Measurements from ENCODE around the gene CYBB.

The CYBB gene

GRCh38 chrX:37834937-37835336 is 55.1 kb downstream of the CYBB start:
- Mint-ChIP-seq H3K27ac (no peak overlapping the region), H3K4me3 (no peak overlapping the region), H3K4me1 (ENCODE audit: low read depth) (no peaks in the 10 kb centered on the region), H3K36me3 (ENCODE audit: low read depth) (no peaks in the 10 kb centered on the region), H3K9me3 (no peaks in the 10 kb centered on the region), H3K27me3 (ENCODE audit: low read depth) (no peaks in the 10 kb centered on the region)

DNA sequence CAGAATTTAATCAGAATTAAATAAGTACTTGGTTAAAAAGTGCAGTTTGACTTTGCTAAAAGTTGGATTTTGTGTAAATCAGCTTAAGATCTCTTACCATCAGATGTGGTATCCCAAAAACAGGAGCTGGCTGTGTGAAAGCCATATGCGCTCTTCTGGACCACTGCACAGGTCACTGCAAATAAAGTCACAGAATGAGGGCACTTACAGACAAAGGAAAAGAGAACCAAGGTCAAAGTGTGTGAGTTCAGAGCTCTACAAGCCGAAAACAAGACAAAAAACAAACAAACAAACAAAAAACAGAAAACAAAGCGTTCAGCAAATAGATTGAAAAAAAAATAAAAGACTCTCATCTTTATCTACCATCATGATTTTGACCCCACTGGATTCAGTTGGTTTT is 61.1 kb downstream of the CYBB start:
- Mint-ChIP-seq H3K36me3 (ENCODE audit: low read depth) (peaks cover 3% of the 10 kb centered on the region), H3K4me3 (no peak overlapping the region), H3K27me3 (ENCODE audit: low read depth) (no peaks in the 10 kb centered on the region), H3K9me3 (no peaks in the 10 kb centered on the region), H3K4me1 (ENCODE audit: low read depth) (no peaks in the 10 kb centered on the region), H3K27ac (no peak overlapping the region)

- H3K27me3 Mint-ChIP-seq (ENCODE audit: low read depth), result no peaks in the 10 kb centered on the region
- H3K9me3 Mint-ChIP-seq, result no peaks in the 10 kb centered on the region
- peaks cover 5% of the 10 kb centered on the region for H3K4me1 Mint-ChIP-seq (ENCODE audit: low read depth)
- H3K36me3 Mint-ChIP-seq (ENCODE audit: low read depth), result peaks cover 4% of the 10 kb centered on the region
- no peak overlapping the region for H3K27ac Mint-ChIP-seq
- no peak overlapping the region for H3K4me3 Mint-ChIP-seq
These were observed 64.8 kb downstream of the CYBB start for GRCh38 chrX:37844622-37845021.

- peaks cover 4% of the 10 kb centered on the region for H3K36me3 Mint-ChIP-seq (ENCODE audit: low read depth)
- no peaks in the 10 kb centered on the region for H3K9me3 Mint-ChIP-seq
- H3K4me3 Mint-ChIP-seq, result peak overlapping the region; percentile 72
- H3K27me3 Mint-ChIP-seq (ENCODE audit: low read depth), result no peaks in the 10 kb centered on the region
- H3K4me1 Mint-ChIP-seq (ENCODE audit: low read depth), result peaks cover 8% of the 10 kb centered on the region
- H3K27ac Mint-ChIP-seq, result peak overlapping the region; percentile 79
These were observed 66.3 kb downstream of the CYBB start for GRCh38 chrX:37846141-37846540.

- H3K27me3 Mint-ChIP-seq (ENCODE audit: low read depth), result no peaks in the 10 kb centered on the region
- peaks cover 4% of the 10 kb centered on the region for H3K36me3 Mint-ChIP-seq (ENCODE audit: low read depth)
- peak overlapping the region; percentile 72 for H3K4me3 Mint-ChIP-seq
- no peaks in the 10 kb centered on the region for H3K9me3 Mint-ChIP-seq
- H3K4me1 Mint-ChIP-seq (ENCODE audit: low read depth), result peaks cover 9% of the 10 kb centered on the region
- H3K27ac Mint-ChIP-seq, result peak overlapping the region; percentile 79
These were observed 66.7 kb downstream of the CYBB start for GRCh38 chrX:37846558-37846933.

GRCh38 chrX:37846934-37847732 is 67.3 kb downstream of the CYBB start, which contains the start of gene DYNLT3:
TSS of gene DYNLT3 (minus strand) at chrX:37847571. CDS start at chrX:37847510, 61 bp downstream.
- Mint-ChIP-seq H3K4me1 (ENCODE audit: low read depth) (peaks cover 9% of the 10 kb centered on the region), H3K27me3 (ENCODE audit: low read depth) (no peaks in the 10 kb centered on the region), H3K4me3 (peak within 1 kb of the TSS; percentile 72), H3K36me3 (ENCODE audit: low read depth) (peaks cover 4% of the 10 kb centered on the region), H3K9me3 (no peaks in the 10 kb centered on the region), H3K27ac (peak within 1 kb of the TSS; percentile 79)

- peaks cover 9% of the 10 kb centered on the region for H3K4me1 Mint-ChIP-seq (ENCODE audit: low read depth)
- H3K9me3 Mint-ChIP-seq, result no peaks in the 10 kb centered on the region
- H3K27me3 Mint-ChIP-seq (ENCODE audit: low read depth), result no peaks in the 10 kb centered on the region
These were observed 67.9 kb downstream of the CYBB start for GRCh38 chrX:37847733-37848197.

DNA sequence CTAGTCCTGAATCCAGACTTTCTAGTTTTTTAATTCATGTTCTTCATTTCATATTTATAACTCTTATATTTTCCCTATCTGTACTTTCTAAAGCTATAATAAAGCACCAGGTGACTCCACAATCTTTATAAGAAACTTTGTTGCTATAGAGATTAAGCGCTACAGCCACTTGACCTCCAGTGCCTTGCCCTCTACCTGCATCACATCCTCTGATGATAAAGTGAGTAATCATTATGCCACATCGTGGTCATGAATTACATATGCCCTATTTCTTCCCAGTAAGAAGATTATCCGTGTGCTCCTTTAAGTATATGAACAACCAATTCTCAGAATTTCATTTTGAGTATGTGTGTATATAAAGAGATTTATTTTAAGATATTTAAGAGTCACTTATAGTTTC is 74.3 kb downstream of the CYBB start:
- H3K9me3 Mint-ChIP-seq, result no peaks in the 10 kb centered on the region
- H3K27me3 Mint-ChIP-seq (ENCODE audit: low read depth), result peaks cover 7% of the 10 kb centered on the region
- peaks cover 4% of the 10 kb centered on the region for H3K4me1 Mint-ChIP-seq (ENCODE audit: low read depth)
- no peaks in the 10 kb centered on the region for H3K36me3 Mint-ChIP-seq (ENCODE audit: low read depth)
- no peak overlapping the region for H3K27ac Mint-ChIP-seq
- no peak overlapping the region for H3K4me3 Mint-ChIP-seq

More at GRCh38 chrX:37847733-37848197, 67.9 kb downstream of the CYBB start:
- peaks cover 4% of the 10 kb centered on the region for H3K36me3 Mint-ChIP-seq (ENCODE audit: low read depth)
- peak overlapping the region; percentile 75 for H3K27ac Mint-ChIP-seq
- H3K4me3 Mint-ChIP-seq, result peak overlapping the region; percentile 72

GRCh38 chrX:37854748-37855147 is 74.9 kb downstream of the CYBB start:
- Mint-ChIP-seq H3K4me1 (ENCODE audit: low read depth) (peaks cover 4% of the 10 kb centered on the region), H3K27me3 (ENCODE audit: low read depth) (peaks cover 7% of the 10 kb centered on the region), H3K27ac (no peak overlapping the region), H3K36me3 (ENCODE audit: low read depth) (no peaks in the 10 kb centered on the region), H3K9me3 (no peaks in the 10 kb centered on the region), H3K4me3 (no peak overlapping the region)

DNA sequence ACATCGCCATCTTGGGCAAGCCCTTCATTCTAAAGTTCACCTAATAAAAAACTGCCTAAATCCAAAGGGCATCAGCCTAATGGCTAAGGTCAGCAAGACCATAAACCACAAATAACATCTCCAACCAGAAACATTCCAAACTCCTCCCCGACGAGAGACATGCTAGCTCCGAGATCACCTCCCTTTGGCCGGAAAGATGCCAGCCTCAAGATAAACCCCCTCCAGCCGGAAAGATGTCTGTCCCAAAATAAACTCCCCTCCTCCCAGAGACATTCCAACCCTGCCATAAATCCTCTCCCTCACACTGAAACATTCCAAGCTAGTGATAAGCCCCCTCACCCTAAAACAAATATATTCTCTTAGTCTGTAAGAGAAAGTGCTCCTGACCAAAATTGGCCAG is 80.9 kb downstream of the CYBB start:
- no peak overlapping the region for H3K4me3 Mint-ChIP-seq
- peaks cover 24% of the 10 kb centered on the region for H3K27me3 Mint-ChIP-seq (ENCODE audit: low read depth)
- H3K4me1 Mint-ChIP-seq (ENCODE audit: low read depth), result no peaks in the 10 kb centered on the region
- no peaks in the 10 kb centered on the region for H3K9me3 Mint-ChIP-seq
- H3K27ac Mint-ChIP-seq, result no peak overlapping the region
- no peaks in the 10 kb centered on the region for H3K36me3 Mint-ChIP-seq (ENCODE audit: low read depth)

DNA sequence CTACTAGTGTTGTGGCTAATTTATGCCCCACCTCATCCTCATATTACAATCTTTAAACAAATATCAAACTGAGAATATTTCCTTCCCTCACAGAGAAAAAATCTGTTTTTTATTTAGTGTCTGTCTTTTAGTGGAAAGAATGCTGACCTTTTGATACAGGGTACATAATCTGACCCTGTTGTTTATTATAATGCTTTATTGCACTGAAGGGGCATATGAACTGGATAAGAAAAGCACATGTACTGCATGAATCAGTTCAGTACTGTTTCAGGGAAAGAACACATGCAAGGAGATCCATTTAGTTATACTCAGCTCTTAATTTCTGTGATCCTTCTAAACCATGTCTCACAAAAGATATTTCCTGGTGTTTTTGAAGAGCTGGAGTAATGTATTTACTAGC is 83.0 kb downstream of the CYBB start:
- Mint-ChIP-seq H3K27me3 (ENCODE audit: low read depth) (peaks cover 24% of the 10 kb centered on the region), H3K4me1 (ENCODE audit: low read depth) (peaks cover 2% of the 10 kb centered on the region), H3K9me3 (peaks cover 3% of the 10 kb centered on the region), H3K36me3 (ENCODE audit: low read depth) (peaks cover 3% of the 10 kb centered on the region), H3K27ac (no peak overlapping the region), H3K4me3 (no peak overlapping the region)
